HepG2 (cell line): ENCODE data around the gene HNRNPM. TPM values are rescaled to one million over a fixed set of nuclear protein-coding genes. Genes with fewer than 3 reads are reported as not detected.

Source experiments
- ATAC-seq: fragments of 200-7000 bp; cut with Tn5 transposase; 3 replicates; pipeline ENCODE4 v1.9.1; 2020; ENCODE audit warnings: mild to moderate bottlenecking, moderate library complexity
- BruUV-seq: library from RNA; stranded (reverse); fragments of 400-500 nt; replicated peaks from 2 replicates; lab custom pipeline; 2021; lab: Mats Ljungman, UMichigan
- CTCF ChIA-PET: fragments of 300-600 bp; formaldehyde crosslinking; extraction: SDS; loops from one replicate; lab custom pipeline; 2021; ENCODE audit warnings: low total read pairs, inconsistent platforms, low intra/inter-chr PET ratio; lab: Yijun Ruan, JAX
- POLR2A ChIA-PET: fragments of 350-600 bp; sonication (Branson Sonifier 250); formaldehyde crosslinking; loops from one replicate; lab custom pipeline; 2020; ENCODE audit warnings: antibody characterized with exemption, inconsistent platforms; lab: Yijun Ruan, JAX
- DNase-seq: peaks from one replicate; pipeline ENCODE4 v3.0.0-alpha.2; 2015; ENCODE audit warnings: low spot score
- FAIRE-seq: peaks from 3 replicates; lab custom pipeline; 2011; peaks lifted over from hg19 to GRCh38; lab: Jason Lieb, UNC
- H2AFZ ChIP-seq: one replicate; pipeline ENCODE4 v1.6.1; 2011; ENCODE audit warnings: low read length, inconsistent platforms
- H3K27ac ChIP-seq: fragments of 300-600 bp; 3 replicates; pipeline ENCODE4 v1.8.0; 2011; ENCODE audit warnings: mixed run types, mild to moderate bottlenecking, mixed read lengths, low read length, inconsistent platforms; ENCODE audit not compliant: insufficient read depth; ENCODE audit errors: extremely low read length
- H3K27me3 ChIP-seq, 2 experiments: fragments of 200-600 bp in 1 of 2; 2 replicates in 1 of 2; 3 replicates in 1 of 2; pipeline versions ENCODE4 v1.6.0 to v1.8.0; 2011; ENCODE audit warnings: low read length in 2 of 2, mild to moderate bottlenecking in 2 of 2, moderate library complexity in 2 of 2, inconsistent platforms in 1 of 2; ENCODE audit not compliant: insufficient read depth in 2 of 2, control insufficient read depth in 1 of 2
- H3K36me3 ChIP-seq, 2 experiments: fragments of 200-600 bp in 1 of 2; replicated peaks in 1 of 2; 2 replicates in 1 of 2; 3 replicates in 1 of 2; pipeline versions ENCODE4 v1.5.1 to v1.8.0; 2011; ENCODE audit warnings: low read length in 2 of 2, inconsistent platforms in 1 of 2; ENCODE audit not compliant: insufficient read depth in 2 of 2, control insufficient read depth in 1 of 2
- H3K4me1 ChIP-seq: 2 replicates; pipeline ENCODE4 v1.5.1; 2012; ENCODE audit warnings: low read length, inconsistent platforms; ENCODE audit not compliant: insufficient read depth
- H3K4me2 ChIP-seq: 2 replicates; pipeline ENCODE4 v1.6.0; 2011; ENCODE audit warnings: low read depth, low read length, inconsistent platforms
- H3K4me3 ChIP-seq, 3 experiments: fragments of 200-600 bp in 1 of 3; sonication (generic), shearing (Covaris generic) in 1 of 3; replicated peaks in 1 of 3; 2 replicates each; pipeline ENCODE4 v1.5.1; 2011 to 2016; ENCODE audit warnings: low read length in 3 of 3, inconsistent platforms in 2 of 3, low read depth in 2 of 3, mild to moderate bottlenecking in 2 of 3, control low read depth in 1 of 3, mixed read lengths in 1 of 3; ENCODE audit not compliant: insufficient read depth in 1 of 3
- H3K79me2 ChIP-seq: one replicate; pipeline ENCODE4 v1.6.1; 2011; ENCODE audit warnings: low read length, inconsistent platforms; ENCODE audit not compliant: insufficient read depth
- H3K9ac ChIP-seq: 2 replicates; pipeline ENCODE4 v1.6.0; 2011; ENCODE audit warnings: mild to moderate bottlenecking, low read depth, low read length, inconsistent platforms; ENCODE audit not compliant: insufficient read depth
- H3K9me3 ChIP-seq: 2 replicates; pipeline ENCODE4 v1.5.1; 2012; ENCODE audit warnings: mild to moderate bottlenecking, low read length
- H4K20me1 ChIP-seq: 2 replicates; pipeline ENCODE4 v1.6.0; 2011; ENCODE audit warnings: inconsistent platforms, mild to moderate bottlenecking, low read length, moderate library complexity; ENCODE audit not compliant: insufficient read depth
- FOXK1 ChIP-seq: sonication (generic); formaldehyde crosslinking; IDR thresholded peaks from 2 replicates; pipeline ENCODE4 v1.4.0; 2020; ENCODE audit warnings: low read depth, missing genetic modification reagents, borderline replicate concordance
- MED8 ChIP-seq: sonication (generic); formaldehyde crosslinking; IDR thresholded peaks from 2 replicates; pipeline ENCODE4 v1.8.1; 2023; ENCODE audit warnings: mild to moderate bottlenecking, missing genetic modification reagents; ENCODE audit not compliant: insufficient replicate concordance
- MTF1 ChIP-seq: sonication (generic); formaldehyde crosslinking; IDR thresholded peaks from 2 replicates; pipeline ENCODE4 v1.5.0; 2020; ENCODE audit warnings: missing genetic modification reagents
- NFYB ChIP-seq: sonication (generic); formaldehyde crosslinking; IDR thresholded peaks from 2 replicates; pipeline ENCODE4 v1.4.0; 2020; ENCODE audit warnings: missing genetic modification reagents
- POLR2AphosphoS2 ChIP-seq: IDR thresholded peaks from 2 replicates; pipeline ENCODE4 v1.6.1; 2011; ENCODE audit warnings: low read depth, low read length, improper control_type of control experiment
- ZNF263 ChIP-seq: sonication (generic); formaldehyde crosslinking; IDR thresholded peaks from 2 replicates; pipeline ENCODE4 v1.4.0; 2020; ENCODE audit warnings: missing genetic modification reagents
- WGBS: methylation state at CpG from one replicate; pipeline ENCODE4 v1.1.6; 2017; ENCODE audit warnings: low lambda C conversion rate; 5-methylcytosine and 5-hydroxymethylcytosine counted together
- in situ Hi-C: cut with HindIII; loops from 2 replicates; pipeline ENCODE4 v1.10.0; 2017; ENCODE audit warnings: low pct_unique_long_range_greater_than_20kb; ENCODE audit not compliant: extremely low pct_ligation_motif_present
- intact Hi-C: fragments of 100-400 bp; cut with micrococcal nuclease; formaldehyde crosslinking; loops from one replicate; pipeline ENCODE4 v1.10.0; 2022; ENCODE audit not compliant: unreplicated experiment
- polyA plus RNA-seq, 8 experiments: library from polyadenylated mRNA; depleted of rRNA in 3 of 8; stranded (reverse) in 7 of 8; unstranded in 1 of 8; fragments of >200 nt; fragmentation: Illumina TruSeq in 4 of 8; extraction: Trizol in 4 of 8; gene quantifications; 2 replicates each; pipeline versions ENCODE4 v1.2.1 to v1.2.3, GENCODE V29; 2011 to 2016; ENCODE audit warnings: low read depth in 4 of 8, missing spikeins in 1 of 8, mixed read lengths in 1 of 8; ENCODE audit not compliant: insufficient read depth in 1 of 8
- total RNA-seq, 5 experiments: library from RNA; depleted of rRNA; stranded (reverse); fragments of >200 nt; fragmentation: Illumina TruSeq; extraction: Trizol; gene quantifications; 2 replicates each; pipeline ENCODE4 v1.2.3, GENCODE V29; 2016; ENCODE audit warnings: low read depth in 1 of 5
- TF ChIP-seq, protein P1 (sequence below), 2 experiments: fragments of 450-650 bp in 1 of 2; sonication (generic) in 1 of 2; formaldehyde crosslinking; IDR thresholded peaks; 2 replicates each; pipeline versions ENCODE4 v1.5.0 to v1.8.0; 2020 to 2022; ENCODE audit warnings: mild to moderate bottlenecking in 1 of 2, missing genetic modification reagents in 1 of 2
- TF ChIP-seq, protein P2 (sequence below): sonication (generic); formaldehyde crosslinking; IDR thresholded peaks from one replicate; pipeline ENCODE4 v1.5.1; 2020; ENCODE audit warnings: mild to moderate bottlenecking, missing genetic modification reagents; ENCODE audit errors: not compliant biosample characterization
- TF ChIP-seq, protein P3 (sequence below): sonication (generic); formaldehyde crosslinking; IDR thresholded peaks from 2 replicates; pipeline ENCODE4 v1.4.0; 2020; ENCODE audit warnings: mild to moderate bottlenecking, missing genetic modification reagents, borderline replicate concordance

The HNRNPM gene
- total and polyA plus RNA-seq, 2 of the 13 experiments (the other 11 are each of a cell fraction or from before 2014, with no cell fraction given): 56.7 to 102 TPM

DNA sequence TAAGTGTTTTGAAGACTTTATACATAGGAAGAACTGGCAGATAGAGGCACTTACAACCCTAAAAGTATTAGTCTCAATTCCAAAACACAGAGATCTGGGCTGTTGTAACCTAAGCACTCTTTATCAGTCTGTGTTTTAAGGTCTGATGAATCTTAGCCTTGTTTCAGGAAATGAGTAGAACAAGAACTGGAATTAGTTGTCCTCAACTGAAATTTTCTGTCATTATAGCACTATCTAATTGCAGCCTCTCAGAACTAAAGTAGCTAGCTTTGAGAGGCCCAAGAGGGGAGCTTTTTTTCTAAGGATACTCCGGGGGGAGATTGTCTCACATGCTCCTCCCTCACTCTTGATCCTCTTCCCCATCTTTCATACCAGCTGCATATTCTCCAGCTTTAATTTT, 13.1 kb downstream of the HNRNPM start:
- H3K9ac ChIP-seq: no peak overlapping the region
- H3K4me1 ChIP-seq: peaks cover 56% of the 10 kb centered on the region
- no peak overlapping the region for H3K4me3 ChIP-seq
- peaks cover 100% of the 10 kb centered on the region for H3K79me2 ChIP-seq
- POLR2A ChIA-PET: interaction anchor here (0.8 to 1.8 kb wide), 4 partner anchors 10 to 37 kb away, joined by 3 to 4 read pairs (median 4); partner anchors contain the start of gene HNRNPM
- no peak overlapping the region for H2AFZ ChIP-seq
- H3K4me2 ChIP-seq: no peak overlapping the region
- intact Hi-C loops (no loop called here), in situ Hi-C loops (no loop called here)
- H3K27me3 ChIP-seq: no peaks in the 10 kb centered on the region
- ATAC-seq (no peak), DNase-seq (no peak), FAIRE-seq (no peak)
- H4K20me1 ChIP-seq: peaks cover 93% of the 10 kb centered on the region
- H3K9me3 ChIP-seq: no peaks in the 10 kb centered on the region
- H3K27ac ChIP-seq: no peak overlapping the region
- H3K36me3 ChIP-seq: peaks cover 23 to 69% of the 10 kb centered on the region in 2 experiments
- no TSS peak for BruUV-seq
- WGBS: 89% methylated on average over 1 of the region's 1 CpG
- CTCF ChIA-PET: no interaction called here
- TF ChIP-seq NFYB (CRISPR knock-in tag) (no peak), MED8 (no peak), MTF1 (no peak), FOXK1 (no peak), POLR2AphosphoS2 (no peak), ZNF263 (CRISPR knock-in tag) (no peak)
- TF ChIP-seq, protein P1, sequence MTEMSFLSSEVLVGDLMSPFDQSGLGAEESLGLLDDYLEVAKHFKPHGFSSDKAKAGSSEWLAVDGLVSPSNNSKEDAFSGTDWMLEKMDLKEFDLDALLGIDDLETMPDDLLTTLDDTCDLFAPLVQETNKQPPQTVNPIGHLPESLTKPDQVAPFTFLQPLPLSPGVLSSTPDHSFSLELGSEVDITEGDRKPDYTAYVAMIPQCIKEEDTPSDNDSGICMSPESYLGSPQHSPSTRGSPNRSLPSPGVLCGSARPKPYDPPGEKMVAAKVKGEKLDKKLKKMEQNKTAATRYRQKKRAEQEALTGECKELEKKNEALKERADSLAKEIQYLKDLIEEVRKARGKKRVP (CRISPR knock-in tag; IDR thresholded peaks at IDR 0.05): no peak
- TF ChIP-seq, protein P2, sequence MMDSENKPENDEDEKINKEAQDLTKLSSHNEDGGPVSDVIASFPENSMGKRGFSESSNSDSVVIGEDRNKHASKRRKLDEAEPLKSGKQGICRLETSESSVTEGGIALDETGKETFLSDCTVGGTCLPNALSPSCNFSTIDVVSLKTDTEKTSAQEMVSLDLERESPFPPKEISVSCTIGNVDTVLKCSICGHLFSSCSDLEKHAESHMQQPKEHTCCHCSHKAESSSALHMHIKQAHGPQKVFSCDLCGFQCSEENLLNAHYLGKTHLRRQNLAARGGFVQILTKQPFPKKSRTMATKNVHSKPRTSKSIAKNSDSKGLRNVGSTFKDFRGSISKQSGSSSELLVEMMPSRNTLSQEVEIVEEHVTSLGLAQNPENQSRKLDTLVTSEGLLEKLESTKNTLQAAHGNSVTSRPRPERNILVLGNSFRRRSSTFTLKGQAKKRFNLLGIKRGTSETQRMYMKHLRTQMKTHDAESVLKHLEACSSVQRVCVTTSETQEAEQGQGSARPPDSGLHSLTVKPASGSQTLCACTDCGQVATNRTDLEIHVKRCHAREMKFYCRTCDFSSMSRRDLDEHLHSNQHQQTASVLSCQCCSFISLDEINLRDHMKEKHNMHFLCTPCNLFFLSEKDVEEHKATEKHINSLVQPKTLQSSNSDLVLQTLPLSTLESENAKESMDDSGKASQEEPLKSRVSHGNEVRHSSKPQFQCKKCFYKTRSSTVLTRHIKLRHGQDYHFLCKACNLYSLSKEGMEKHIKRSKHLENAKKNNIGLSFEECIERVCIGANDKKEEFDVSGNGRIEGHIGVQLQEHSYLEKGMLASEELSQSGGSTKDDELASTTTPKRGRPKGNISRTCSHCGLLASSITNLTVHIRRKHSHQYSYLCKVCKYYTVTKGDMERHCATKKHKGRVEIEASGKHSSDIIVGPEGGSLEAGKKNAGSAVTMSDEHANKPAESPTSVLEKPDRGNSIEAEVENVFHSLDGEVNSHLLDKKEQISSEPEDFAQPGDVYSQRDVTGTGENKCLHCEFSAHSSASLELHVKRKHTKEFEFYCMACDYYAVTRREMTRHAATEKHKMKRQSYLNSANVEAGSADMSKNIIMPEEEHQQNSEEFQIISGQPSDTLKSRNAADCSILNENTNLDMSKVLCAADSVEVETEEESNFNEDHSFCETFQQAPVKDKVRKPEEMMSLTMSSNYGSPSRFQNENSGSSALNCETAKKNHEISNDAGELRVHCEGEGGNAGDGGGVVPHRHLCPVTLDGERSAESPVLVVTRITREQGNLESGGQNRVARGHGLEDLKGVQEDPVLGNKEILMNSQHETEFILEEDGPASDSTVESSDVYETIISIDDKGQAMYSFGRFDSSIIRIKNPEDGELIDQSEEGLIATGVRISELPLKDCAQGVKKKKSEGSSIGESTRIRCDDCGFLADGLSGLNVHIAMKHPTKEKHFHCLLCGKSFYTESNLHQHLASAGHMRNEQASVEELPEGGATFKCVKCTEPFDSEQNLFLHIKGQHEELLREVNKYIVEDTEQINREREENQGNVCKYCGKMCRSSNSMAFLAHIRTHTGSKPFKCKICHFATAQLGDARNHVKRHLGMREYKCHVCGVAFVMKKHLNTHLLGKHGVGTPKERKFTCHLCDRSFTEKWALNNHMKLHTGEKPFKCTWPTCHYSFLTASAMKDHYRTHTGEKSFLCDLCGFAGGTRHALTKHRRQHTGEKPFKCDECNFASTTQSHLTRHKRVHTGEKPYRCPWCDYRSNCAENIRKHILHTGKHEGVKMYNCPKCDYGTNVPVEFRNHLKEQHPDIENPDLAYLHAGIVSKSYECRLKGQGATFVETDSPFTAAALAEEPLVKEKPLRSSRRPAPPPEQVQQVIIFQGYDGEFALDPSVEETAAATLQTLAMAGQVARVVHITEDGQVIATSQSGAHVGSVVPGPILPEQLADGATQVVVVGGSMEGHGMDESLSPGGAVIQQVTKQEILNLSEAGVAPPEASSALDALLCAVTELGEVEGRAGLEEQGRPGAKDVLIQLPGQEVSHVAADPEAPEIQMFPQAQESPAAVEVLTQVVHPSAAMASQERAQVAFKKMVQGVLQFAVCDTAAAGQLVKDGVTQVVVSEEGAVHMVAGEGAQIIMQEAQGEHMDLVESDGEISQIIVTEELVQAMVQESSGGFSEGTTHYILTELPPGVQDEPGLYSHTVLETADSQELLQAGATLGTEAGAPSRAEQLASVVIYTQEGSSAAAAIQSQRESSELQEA (CRISPR knock-in tag): no peak
- TF ChIP-seq, protein P3, sequence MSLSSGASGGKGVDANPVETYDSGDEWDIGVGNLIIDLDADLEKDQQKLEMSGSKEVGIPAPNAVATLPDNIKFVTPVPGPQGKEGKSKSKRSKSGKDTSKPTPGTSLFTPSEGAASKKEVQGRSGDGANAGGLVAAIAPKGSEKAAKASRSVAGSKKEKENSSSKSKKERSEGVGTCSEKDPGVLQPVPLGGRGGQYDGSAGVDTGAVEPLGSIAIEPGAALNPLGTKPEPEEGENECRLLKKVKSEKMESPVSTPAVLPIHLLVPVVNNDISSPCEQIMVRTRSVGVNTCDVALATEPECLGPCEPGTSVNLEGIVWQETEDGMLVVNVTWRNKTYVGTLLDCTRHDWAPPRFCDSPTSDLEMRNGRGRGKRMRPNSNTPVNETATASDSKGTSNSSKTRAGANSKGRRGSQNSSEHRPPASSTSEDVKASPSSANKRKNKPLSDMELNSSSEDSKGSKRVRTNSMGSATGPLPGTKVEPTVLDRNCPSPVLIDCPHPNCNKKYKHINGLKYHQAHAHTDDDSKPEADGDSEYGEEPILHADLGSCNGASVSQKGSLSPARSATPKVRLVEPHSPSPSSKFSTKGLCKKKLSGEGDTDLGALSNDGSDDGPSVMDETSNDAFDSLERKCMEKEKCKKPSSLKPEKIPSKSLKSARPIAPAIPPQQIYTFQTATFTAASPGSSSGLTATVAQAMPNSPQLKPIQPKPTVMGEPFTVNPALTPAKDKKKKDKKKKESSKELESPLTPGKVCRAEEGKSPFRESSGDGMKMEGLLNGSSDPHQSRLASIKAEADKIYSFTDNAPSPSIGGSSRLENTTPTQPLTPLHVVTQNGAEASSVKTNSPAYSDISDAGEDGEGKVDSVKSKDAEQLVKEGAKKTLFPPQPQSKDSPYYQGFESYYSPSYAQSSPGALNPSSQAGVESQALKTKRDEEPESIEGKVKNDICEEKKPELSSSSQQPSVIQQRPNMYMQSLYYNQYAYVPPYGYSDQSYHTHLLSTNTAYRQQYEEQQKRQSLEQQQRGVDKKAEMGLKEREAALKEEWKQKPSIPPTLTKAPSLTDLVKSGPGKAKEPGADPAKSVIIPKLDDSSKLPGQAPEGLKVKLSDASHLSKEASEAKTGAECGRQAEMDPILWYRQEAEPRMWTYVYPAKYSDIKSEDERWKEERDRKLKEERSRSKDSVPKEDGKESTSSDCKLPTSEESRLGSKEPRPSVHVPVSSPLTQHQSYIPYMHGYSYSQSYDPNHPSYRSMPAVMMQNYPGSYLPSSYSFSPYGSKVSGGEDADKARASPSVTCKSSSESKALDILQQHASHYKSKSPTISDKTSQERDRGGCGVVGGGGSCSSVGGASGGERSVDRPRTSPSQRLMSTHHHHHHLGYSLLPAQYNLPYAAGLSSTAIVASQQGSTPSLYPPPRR (CRISPR knock-in tag): no peak
